IMR-90 (cell line): ENCODE measurements around the gene IFI30. TPM values are rescaled to one million over a fixed set of nuclear protein-coding genes. Genes with fewer than 3 reads are reported as not detected.
A peak's percentile ranks its signal among the peaks of the same experiment; 100 is the strongest.

Experiments used
- ATAC-seq: fragments of 200-7000 bp; cut with Tn5 transposase; 2 replicates; pipeline ENCODE4 v1.9.1; 2020; ENCODE audit warnings: low read depth, mild to moderate bottlenecking, moderate library complexity
- BruUV-seq: library from RNA; stranded (reverse); fragments of 400-500 nt; replicated peaks from 2 replicates; lab custom pipeline; 2021; lab: Mats Ljungman, UMichigan
- CTCF ChIA-PET: fragments of 300-600 bp; formaldehyde crosslinking; extraction: SDS; loops from one replicate; lab custom pipeline; 2021; ENCODE audit warnings: antibody characterized with exemption; lab: Yijun Ruan, JAX
- POLR2A ChIA-PET: fragments of 300-600 bp; sonication (Branson Sonifier 250); formaldehyde crosslinking; loops from one replicate; lab custom pipeline; 2022; ENCODE audit warnings: antibody characterized with exemption; ENCODE audit not compliant: unreplicated experiment; lab: Charles Lee
- DNase-seq: peaks from one replicate; pipeline ENCODE4 v3.0.0; 2013
- H2AFZ ChIP-seq: replicated peaks from 2 replicates; pipeline ENCODE3; 2013; ENCODE audit warnings: low read length, mild to moderate bottlenecking; ENCODE audit not compliant: poor library complexity
- H2AK5ac ChIP-seq: 2 replicates; pipeline ENCODE4 v1.6.1; 2013; ENCODE audit warnings: low read depth, low read length, inconsistent platforms
- H2AK9ac ChIP-seq: replicated peaks from 2 replicates; pipeline ENCODE3; 2013; ENCODE audit warnings: mild to moderate bottlenecking, low read depth, low read length, moderate library complexity; ENCODE audit not compliant: poor library complexity
- H2BK120ac ChIP-seq: 2 replicates; pipeline ENCODE4 v1.6.1; 2013; ENCODE audit warnings: low read depth, low read length, inconsistent platforms
- H2BK15ac ChIP-seq: 3 replicates; pipeline ENCODE4 v1.6.1; 2013; ENCODE audit warnings: low read depth, low read length, inconsistent platforms
- H2BK20ac ChIP-seq: 2 replicates; pipeline ENCODE4 v1.6.1; 2013; ENCODE audit warnings: low read depth, mild to moderate bottlenecking, inconsistent platforms, low read length, moderate library complexity
- H2BK5ac ChIP-seq: 2 replicates; pipeline ENCODE4 v1.6.1; 2013; ENCODE audit warnings: mild to moderate bottlenecking, low read depth, low read length, inconsistent platforms; ENCODE audit not compliant: poor library complexity, severe bottlenecking
- H3K14ac ChIP-seq: replicated peaks from 2 replicates; pipeline ENCODE4 v1.6.1; 2013; ENCODE audit warnings: low read depth, low read length, inconsistent platforms
- H3K18ac ChIP-seq: 2 replicates; pipeline ENCODE4 v1.6.1; 2013; ENCODE audit warnings: low read depth, low read length, control low read depth
- H3K23ac ChIP-seq: 2 replicates; pipeline ENCODE4 v1.6.1; 2013; ENCODE audit warnings: low read depth, low read length, inconsistent platforms
- H3K27ac ChIP-seq: 2 replicates; pipeline ENCODE4 v1.5.1; 2013; ENCODE audit warnings: mild to moderate bottlenecking, control low read depth, low read length; ENCODE audit not compliant: insufficient read depth
- H3K27me3 ChIP-seq: 2 replicates; pipeline ENCODE4 v1.6.1; 2013; ENCODE audit warnings: low read length; ENCODE audit not compliant: control insufficient read depth, insufficient read depth
- H3K36me3 ChIP-seq: 2 replicates; pipeline ENCODE4 v1.6.1; 2013; ENCODE audit warnings: low read length, mixed read lengths; ENCODE audit not compliant: control insufficient read depth, insufficient read depth
- H3K4ac ChIP-seq: 2 replicates; pipeline ENCODE4 v1.6.1; 2013; ENCODE audit warnings: low read depth, low read length, inconsistent platforms
- H3K4me1 ChIP-seq: 2 replicates; pipeline ENCODE4 v1.6.1; 2013; ENCODE audit warnings: low read length, mixed read lengths; ENCODE audit not compliant: control insufficient read depth, insufficient read depth
- H3K4me2 ChIP-seq: 2 replicates; pipeline ENCODE4 v1.6.1; 2013; ENCODE audit warnings: low read depth, mild to moderate bottlenecking, control low read depth, low read length, moderate library complexity
- H3K4me3 ChIP-seq: 2 replicates; pipeline ENCODE4 v1.5.1; 2013; ENCODE audit warnings: low read depth, mild to moderate bottlenecking, control low read depth, low read length, moderate library complexity; ENCODE audit not compliant: insufficient read depth
- H3K56ac ChIP-seq: 2 replicates; pipeline ENCODE4 v1.6.1; 2013; ENCODE audit warnings: low read length, inconsistent platforms; ENCODE audit not compliant: insufficient read depth; ENCODE audit errors: extremely low read depth
- H3K79me1 ChIP-seq, 2 experiments: 2 replicates each; pipeline ENCODE4 v1.6.1; 2013; ENCODE audit warnings: low read length in 2 of 2, inconsistent platforms in 1 of 2, low read depth in 1 of 2
- H3K9ac ChIP-seq: 2 replicates; pipeline ENCODE4 v1.6.1; 2013; ENCODE audit warnings: low read depth, low read length, control low read depth
- H3K9me1 ChIP-seq: 2 replicates; pipeline ENCODE4 v1.6.1; 2013; ENCODE audit warnings: low read length, inconsistent platforms; ENCODE audit not compliant: insufficient read depth
- H3K9me3 ChIP-seq: 2 replicates; pipeline ENCODE4 v1.6.1; 2013; ENCODE audit warnings: low read length; ENCODE audit not compliant: control insufficient read depth, insufficient read depth
- H4K20me1 ChIP-seq: 2 replicates; pipeline ENCODE4 v1.6.1; 2013; ENCODE audit warnings: low read length, inconsistent platforms; ENCODE audit not compliant: insufficient read depth
- H4K5ac ChIP-seq: 2 replicates; pipeline ENCODE4 v1.6.1; 2013; ENCODE audit warnings: mild to moderate bottlenecking, low read depth, low read length, control low read depth
- H4K8ac ChIP-seq, 2 experiments: 2 replicates each; pipeline ENCODE4 v1.6.1; 2013; ENCODE audit warnings: low read depth in 2 of 2, low read length in 2 of 2, control low read depth in 1 of 2, inconsistent platforms in 1 of 2
- H4K91ac ChIP-seq: 2 replicates; pipeline ENCODE4 v1.6.1; 2013; ENCODE audit warnings: low read depth, low read length, inconsistent platforms; ENCODE audit not compliant: insufficient read depth
- CEBPB ChIP-seq: IDR thresholded peaks from 2 replicates; pipeline ENCODE4 v1.6.1; 2012; ENCODE audit warnings: low read depth, low read length, improper control_type of control experiment
- CHD1 ChIP-seq: IDR thresholded peaks from 2 replicates; pipeline ENCODE4 v1.6.1; 2012; ENCODE audit warnings: low read depth, low read length, improper control_type of control experiment
- CTCF ChIP-seq: conservative IDR thresholded peaks from 2 replicates; pipeline ENCODE4 v1.5.1; 2012; ENCODE audit warnings: mild to moderate bottlenecking, low read depth, low read length, improper control_type of control experiment
- ELK1 ChIP-seq: fragments of 150-350 bp; IDR thresholded peaks from 2 replicates; pipeline ENCODE4 v1.6.1; 2016; ENCODE audit warnings: low read depth, mild to moderate bottlenecking, low read length, moderate library complexity, borderline replicate concordance
- MAFK ChIP-seq: IDR thresholded peaks from 2 replicates; pipeline ENCODE4 v1.6.1; 2012; ENCODE audit warnings: low read depth, low read length, improper control_type of control experiment
- MAZ ChIP-seq: IDR thresholded peaks from 2 replicates; pipeline ENCODE4 v1.6.1; 2012; ENCODE audit warnings: low read depth, mild to moderate bottlenecking, low read length, improper control_type of control experiment, moderate library complexity, borderline replicate concordance
- MXI1 ChIP-seq: IDR thresholded peaks from 2 replicates; pipeline ENCODE4 v1.6.1; 2012; ENCODE audit warnings: low read depth, mild to moderate bottlenecking, low read length, moderate library complexity, borderline replicate concordance
- NFE2L2 ChIP-seq: fragments of 150-350 bp; IDR thresholded peaks from 2 replicates; pipeline ENCODE4 v1.6.1; 2016; ENCODE audit warnings: low read depth, mild to moderate bottlenecking, low read length
- POLR2A ChIP-seq: IDR thresholded peaks from 2 replicates; pipeline ENCODE4 v1.6.1; 2012; ENCODE audit warnings: mild to moderate bottlenecking, low read depth, low read length
- RAD21 ChIP-seq: IDR thresholded peaks from 2 replicates; pipeline ENCODE4 v1.6.1; 2012; ENCODE audit warnings: low read length, improper control_type of control experiment
- RFX5 ChIP-seq: IDR thresholded peaks from 2 replicates; pipeline ENCODE4 v1.8.0; 2012; ENCODE audit warnings: low read depth, mild to moderate bottlenecking, low read length, moderate library complexity
- SMC3 ChIP-seq: fragments of 150-350 bp; IDR thresholded peaks from 2 replicates; pipeline ENCODE4 v1.6.1; 2016; ENCODE audit warnings: low read depth, mild to moderate bottlenecking, antibody characterized with exemption, low read length, moderate library complexity
- USF2 ChIP-seq: fragments of 150-350 bp; IDR thresholded peaks from 2 replicates; pipeline ENCODE4 v1.6.1; 2017; ENCODE audit warnings: mild to moderate bottlenecking, antibody characterized with exemption, low read length, low read depth
- WGBS, 2 experiments: methylation state at CpG; one replicate each; pipeline versions ENCODE4 v1.1.5 to v1.1.7; 2013; ENCODE audit warnings: missing lambda C conversion rate in 2 of 2; ENCODE audit not compliant: insufficient read length in 1 of 2; ENCODE audit errors: extremely low coverage in 2 of 2; 5-methylcytosine and 5-hydroxymethylcytosine counted together
- dilution Hi-C: fragments of 300-500 bp; cut with HindIII; formaldehyde crosslinking; loops from one replicate; pipeline ENCODE4 v1.14.3; 2018; ENCODE audit warnings: low sequenced_read_pairs; ENCODE audit not compliant: unreplicated experiment
- in situ Hi-C: fragments of 300-500 bp; cut with MboI; formaldehyde crosslinking; loops from 3 replicates; pipeline ENCODE4 v1.14.3; 2019; ENCODE audit warnings: low sequenced_read_pairs, inconsistent platforms, mixed read lengths
- intact Hi-C: fragments of 100-400 bp; cut with micrococcal nuclease; formaldehyde crosslinking; loops from 2 replicates; pipeline ENCODE4 v1.10.0; 2022
- polyA plus RNA-seq, 3 experiments: library from polyadenylated mRNA; depleted of rRNA; stranded (reverse); fragments of >200 nt; gene quantifications; 2 replicates each; pipeline ENCODE4 v1.2.3, GENCODE V29; 2012; ENCODE audit warnings: low replicate concordance in 1 of 3
- total RNA-seq: library from RNA; depleted of rRNA; stranded (reverse); fragments of >200 nt; gene quantifications from 2 replicates; pipeline ENCODE4 v1.2.3, GENCODE V29; 2012

IFI30 gene
- total and polyA plus RNA-seq, 2 of the 4 experiments (the other 2 are of a cell fraction), result 2.3 TPM

GRCh38 chr19:18204394-18205199, 31.0 kb downstream of the IFI30 start:
- Histone ChIP-seq H3K9me1 (peaks cover 14% of the 10 kb centered on the region; the same call in 1 of the 2 replicates), H2BK5ac (peak overlapping the region; percentile 99), H4K91ac (peak overlapping the region; percentile 93), H2BK120ac (peak overlapping the region; percentile 90), H3K56ac (peak overlapping the region; percentile 99), H3K4me1 (peaks cover 16% of the 10 kb centered on the region), H3K4me3 (peak overlapping the region; percentile 55), H3K27ac (peak overlapping the region; percentile 93), H3K9ac (peak overlapping the region; percentile 70), H2BK15ac (peak overlapping the region; percentile 49; the same call in 1 of the 3 replicates), H3K27me3 (no peaks in the 10 kb centered on the region), H3K36me3 (peaks cover 8% of the 10 kb centered on the region), H2BK20ac (peak overlapping the region; percentile 71), H4K5ac (peak overlapping the region; percentile 69), H4K8ac (peak overlapping the region; percentile 44 to 94), H2AFZ (peak overlapping the region; percentile 89), H3K79me1 (peaks cover 4 to 50% of the 10 kb centered on the region in 2 experiments), H4K20me1 (peaks cover 11% of the 10 kb centered on the region; the same call in 1 of the 2 replicates), H3K23ac (peak overlapping the region; percentile 92), H3K4ac (peak overlapping the region; percentile 97), H2AK5ac (peak overlapping the region; percentile 41), H3K4me2 (peak overlapping the region; percentile 67), H3K14ac (peak overlapping the region; percentile 95), H3K18ac (peak overlapping the region; percentile 66), H3K9me3 (no peaks in the 10 kb centered on the region), H2AK9ac (peak overlapping the region; percentile 99)
- dilution Hi-C loops, result no loop called here
- POLR2A ChIA-PET, result interaction anchor here (0.6 kb wide), 1 partner anchor 345 kb away, joined by 3 read pairs; the partner anchor contains the start of gene RPL18A
- in situ Hi-C loops, result no loop called here
- CTCF ChIA-PET, result interaction anchor here (0.9 kb wide), 1 partner anchor 75 kb away, joined by 7 read pairs; no protein-coding TSS in a partner anchor
- WGBS, 2 experiments, result no CpG with 5 or more reads among the region's 22 CpGs
- intact Hi-C loops, result loop anchor here (1.0 to 10.0 kb wide), 3 partner anchors 11 to 210 kb away; partner anchors contain the start of genes LSM4, MPV17L2 and SSBP4
- DNase-seq (no peak), ATAC-seq (peak; percentile 22)
- no TSS peak for BruUV-seq
- TF ChIP-seq NFE2L2 (no peak), MAFK (no peak), MXI1 (no peak), RAD21 (no peak), POLR2A (peak; percentile 35; the same call in 1 of the 2 replicates), SMC3 (no peak), CTCF (no peak), RFX5 (no peak), CHD1 (0 out of 2 replicates have a peak, but pooled peaks have one; percentile 71), USF2 (no peak), CEBPB (no peak), ELK1 (no peak), MAZ (peak; percentile 43; the same call in 1 of the 2 replicates)
